WTC11 (cell line): ENCODE results near the gene FAT3.

ENCODE experiments used
- ATF6 ChIP-seq: sonication (generic); formaldehyde crosslinking; IDR thresholded peaks from 2 replicates; pipeline ENCODE4 v1.8.1; 2023; ENCODE audit warnings: mild to moderate bottlenecking, missing genetic modification reagents
- CTCF ChIP-seq: fragments of 200-600 bp; IDR thresholded peaks from 2 replicates; pipeline ENCODE4 v1.8.0; 2022; ENCODE audit warnings: antibody characterized with exemption
- ETV6 ChIP-seq: sonication (generic); formaldehyde crosslinking; IDR thresholded peaks from 2 replicates; pipeline ENCODE4 v1.8.1; 2022; ENCODE audit warnings: mild to moderate bottlenecking, missing genetic modification reagents
- IRF2 ChIP-seq: sonication (generic); formaldehyde crosslinking; IDR thresholded peaks from 2 replicates; pipeline ENCODE4 v1.8.0; 2022; ENCODE audit warnings: low read depth, missing genetic modification reagents, borderline replicate concordance
- NFE2L1 ChIP-seq: sonication (generic); formaldehyde crosslinking; IDR thresholded peaks from 2 replicates; pipeline ENCODE4 v1.8.1; 2023; ENCODE audit warnings: missing genetic modification reagents
- NR2C2 ChIP-seq: sonication (generic); formaldehyde crosslinking; IDR thresholded peaks from 2 replicates; pipeline ENCODE4 v1.8.0; 2022; ENCODE audit warnings: mild to moderate bottlenecking, missing genetic modification reagents
- ZMAT4 ChIP-seq: fragments of 250-450 bp; sonication (Bioruptor Pico); IDR thresholded peaks from 2 replicates; pipeline ENCODE4 v1.9.0; 2021; ENCODE audit warnings: mild to moderate bottlenecking
- ZNF281 ChIP-seq: sonication (generic); formaldehyde crosslinking; IDR thresholded peaks from 2 replicates; pipeline ENCODE4 v1.8.0; 2023; ENCODE audit warnings: mild to moderate bottlenecking, missing genetic modification reagents
- ZNF317 ChIP-seq: sonication (generic); formaldehyde crosslinking; IDR thresholded peaks from 2 replicates; pipeline ENCODE4 v1.8.1; 2023; ENCODE audit warnings: low read depth, mild to moderate bottlenecking, moderate library complexity, missing genetic modification reagents, borderline replicate concordance
- TF ChIP-seq, protein P1 (sequence below): sonication (generic); formaldehyde crosslinking; IDR thresholded peaks from 2 replicates; pipeline ENCODE4 v1.8.1; 2023; ENCODE audit warnings: mild to moderate bottlenecking, moderate library complexity, missing genetic modification reagents
- TF ChIP-seq, protein P2 (sequence below): sonication (generic); formaldehyde crosslinking; IDR thresholded peaks from 2 replicates; pipeline ENCODE4 v1.8.1; 2022; ENCODE audit warnings: low read depth, mild to moderate bottlenecking, moderate library complexity, missing genetic modification reagents, borderline replicate concordance
- TF ChIP-seq, protein P3 (sequence below): fragments of 250-450 bp; sonication (Bioruptor Pico); IDR thresholded peaks from 2 replicates; pipeline ENCODE4 v1.8.0; 2021; ENCODE audit warnings: mild to moderate bottlenecking

DNA sequence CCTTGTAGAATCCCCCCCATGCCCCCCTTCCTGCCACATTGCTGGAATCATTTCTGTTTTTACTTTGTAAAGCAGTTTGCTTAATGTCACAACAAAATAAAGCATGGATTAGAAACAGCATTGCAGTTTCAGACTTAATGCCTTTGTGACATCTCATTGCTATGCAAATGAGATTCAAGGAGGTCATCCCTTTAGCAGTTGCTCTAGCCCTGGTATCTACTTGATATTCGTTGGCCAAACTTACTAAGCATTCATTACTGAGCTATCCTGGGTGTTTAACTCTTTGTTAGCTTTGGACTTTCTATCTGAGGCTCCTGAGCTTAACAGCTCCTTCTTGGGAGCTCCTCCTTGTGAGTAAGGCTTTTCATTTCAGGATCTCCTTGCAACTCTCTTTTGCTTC lies 16.3 kb downstream of the FAT3 start:
- TF ChIP-seq CTCF (no peak), NFE2L1 (CRISPR knock-in tag) (no peak), ZMAT4 (CRISPR knock-in tag) (no peak), ETV6 (CRISPR knock-in tag) (no peak), NR2C2 (no peak), ZNF317 (no peak), ATF6 (no peak), ZNF281 (no peak), IRF2 (no peak)
- TF ChIP-seq, protein P1, sequence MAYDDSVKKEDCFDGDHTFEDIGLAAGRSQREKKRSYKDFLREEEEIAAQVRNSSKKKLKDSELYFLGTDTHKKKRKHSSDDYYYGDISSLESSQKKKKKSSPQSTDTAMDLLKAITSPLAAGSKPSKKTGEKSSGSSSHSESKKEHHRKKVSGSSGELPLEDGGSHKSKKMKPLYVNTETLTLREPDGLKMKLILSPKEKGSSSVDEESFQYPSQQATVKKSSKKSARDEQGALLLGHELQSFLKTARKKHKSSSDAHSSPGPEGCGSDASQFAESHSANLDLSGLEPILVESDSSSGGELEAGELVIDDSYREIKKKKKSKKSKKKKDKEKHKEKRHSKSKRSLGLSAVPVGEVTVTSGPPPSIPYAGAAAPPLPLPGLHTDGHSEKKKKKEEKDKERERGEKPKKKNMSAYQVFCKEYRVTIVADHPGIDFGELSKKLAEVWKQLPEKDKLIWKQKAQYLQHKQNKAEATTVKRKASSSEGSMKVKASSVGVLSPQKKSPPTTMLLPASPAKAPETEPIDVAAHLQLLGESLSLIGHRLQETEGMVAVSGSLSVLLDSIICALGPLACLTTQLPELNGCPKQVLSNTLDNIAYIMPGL, result no peak
- TF ChIP-seq, protein P2, sequence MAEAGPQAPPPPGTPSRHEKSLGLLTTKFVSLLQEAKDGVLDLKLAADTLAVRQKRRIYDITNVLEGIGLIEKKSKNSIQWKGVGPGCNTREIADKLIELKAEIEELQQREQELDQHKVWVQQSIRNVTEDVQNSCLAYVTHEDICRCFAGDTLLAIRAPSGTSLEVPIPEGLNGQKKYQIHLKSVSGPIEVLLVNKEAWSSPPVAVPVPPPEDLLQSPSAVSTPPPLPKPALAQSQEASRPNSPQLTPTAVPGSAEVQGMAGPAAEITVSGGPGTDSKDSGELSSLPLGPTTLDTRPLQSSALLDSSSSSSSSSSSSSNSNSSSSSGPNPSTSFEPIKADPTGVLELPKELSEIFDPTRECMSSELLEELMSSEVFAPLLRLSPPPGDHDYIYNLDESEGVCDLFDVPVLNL (CRISPR knock-in tag), result no peak
- TF ChIP-seq, protein P3, sequence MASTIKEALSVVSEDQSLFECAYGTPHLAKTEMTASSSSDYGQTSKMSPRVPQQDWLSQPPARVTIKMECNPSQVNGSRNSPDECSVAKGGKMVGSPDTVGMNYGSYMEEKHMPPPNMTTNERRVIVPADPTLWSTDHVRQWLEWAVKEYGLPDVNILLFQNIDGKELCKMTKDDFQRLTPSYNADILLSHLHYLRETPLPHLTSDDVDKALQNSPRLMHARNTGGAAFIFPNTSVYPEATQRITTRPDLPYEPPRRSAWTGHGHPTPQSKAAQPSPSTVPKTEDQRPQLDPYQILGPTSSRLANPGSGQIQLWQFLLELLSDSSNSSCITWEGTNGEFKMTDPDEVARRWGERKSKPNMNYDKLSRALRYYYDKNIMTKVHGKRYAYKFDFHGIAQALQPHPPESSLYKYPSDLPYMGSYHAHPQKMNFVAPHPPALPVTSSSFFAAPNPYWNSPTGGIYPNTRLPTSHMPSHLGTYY (CRISPR knock-in tag), result no peak
